Measurements from ENCODE around the gene ACYP1. TPM values are rescaled to one million over a fixed set of nuclear protein-coding genes. Genes with fewer than 3 reads are reported as not detected.
A peak's percentile ranks its signal among the peaks of the same experiment; 100 is the strongest.

ACYP1 gene
- total RNA-seq, 1 donor from 2014 or later, result 15.3 TPM

GRCh38 chr14:75025876-75026275, 37.9 kb downstream of the ACYP1 start:
- no peaks in the 10 kb centered on the region for H3K9me3 ChIP-seq
- no peak overlapping the region for H3K4me3 ChIP-seq
- peak overlapping the region; percentile 37 for H3K27ac ChIP-seq
- intact Hi-C loops (cut with DNase I), result no loop called here
- TF ChIP-seq, protein P1, sequence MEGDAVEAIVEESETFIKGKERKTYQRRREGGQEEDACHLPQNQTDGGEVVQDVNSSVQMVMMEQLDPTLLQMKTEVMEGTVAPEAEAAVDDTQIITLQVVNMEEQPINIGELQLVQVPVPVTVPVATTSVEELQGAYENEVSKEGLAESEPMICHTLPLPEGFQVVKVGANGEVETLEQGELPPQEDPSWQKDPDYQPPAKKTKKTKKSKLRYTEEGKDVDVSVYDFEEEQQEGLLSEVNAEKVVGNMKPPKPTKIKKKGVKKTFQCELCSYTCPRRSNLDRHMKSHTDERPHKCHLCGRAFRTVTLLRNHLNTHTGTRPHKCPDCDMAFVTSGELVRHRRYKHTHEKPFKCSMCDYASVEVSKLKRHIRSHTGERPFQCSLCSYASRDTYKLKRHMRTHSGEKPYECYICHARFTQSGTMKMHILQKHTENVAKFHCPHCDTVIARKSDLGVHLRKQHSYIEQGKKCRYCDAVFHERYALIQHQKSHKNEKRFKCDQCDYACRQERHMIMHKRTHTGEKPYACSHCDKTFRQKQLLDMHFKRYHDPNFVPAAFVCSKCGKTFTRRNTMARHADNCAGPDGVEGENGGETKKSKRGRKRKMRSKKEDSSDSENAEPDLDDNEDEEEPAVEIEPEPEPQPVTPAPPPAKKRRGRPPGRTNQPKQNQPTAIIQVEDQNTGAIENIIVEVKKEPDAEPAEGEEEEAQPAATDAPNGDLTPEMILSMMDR (IDR thresholded peaks at IDR 0.05), result no peak
- H3K4me1 ChIP-seq, result no peaks in the 10 kb centered on the region
- H3K27me3 ChIP-seq, result no peaks in the 10 kb centered on the region
- H3K36me3 ChIP-seq, result peaks cover 75% of the 10 kb centered on the region
- ATAC-seq, result no peak
- DNase-seq, result no peak

GRCh38 chr14:75025082-75025481, 38.7 kb downstream of the ACYP1 start:
- Histone ChIP-seq H3K27ac (peak overlapping the region; percentile 37), H3K4me1 (no peaks in the 10 kb centered on the region), H3K4me3 (no peak overlapping the region), H3K9me3 (no peaks in the 10 kb centered on the region), H3K27me3 (no peaks in the 10 kb centered on the region), H3K36me3 (peaks cover 75% of the 10 kb centered on the region)
- intact Hi-C loops (cut with DNase I), result no loop called here
- no peak for DNase-seq
- TF ChIP-seq, protein P1 (IDR thresholded peaks at IDR 0.05), result no peak
- ATAC-seq, result peak; percentile 81

- Histone ChIP-seq H3K4me3 (no peak overlapping the region), H3K27ac (no peak overlapping the region), H3K27me3 (no peaks in the 10 kb centered on the region), H3K4me1 (no peaks in the 10 kb centered on the region), H3K9me3 (no peaks in the 10 kb centered on the region), H3K36me3 (peaks cover 84% of the 10 kb centered on the region)
- DNase-seq (no peak), ATAC-seq (no peak)
- intact Hi-C loops (cut with DNase I), result no loop called here
- TF ChIP-seq, protein P1 (IDR thresholded peaks at IDR 0.05), result no peak
These were observed 40.7 kb downstream of the ACYP1 start for GRCh38 chr14:75023108-75023507.

DNA sequence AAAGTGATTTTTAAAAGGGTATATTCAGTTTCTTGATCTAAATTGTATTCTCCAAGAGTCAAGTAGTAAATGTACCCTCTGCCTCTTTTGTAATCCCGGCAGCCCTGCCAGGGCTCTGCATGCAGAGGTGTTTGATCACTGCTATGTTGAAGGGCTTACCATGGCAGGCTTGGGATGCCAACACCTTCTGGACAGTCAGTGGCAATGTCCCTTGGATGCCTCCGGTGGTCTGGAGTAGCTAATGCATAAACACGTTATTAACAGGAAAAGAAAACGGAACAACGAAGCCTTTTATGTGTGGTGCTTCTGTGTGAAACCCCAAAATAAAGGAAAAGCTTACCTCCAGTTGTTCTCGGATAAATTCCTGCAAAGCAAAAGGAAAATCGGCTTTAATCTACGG, 41.2 kb downstream of the ACYP1 start:
- Histone ChIP-seq H3K9me3 (no peaks in the 10 kb centered on the region), H3K27me3 (no peaks in the 10 kb centered on the region), H3K36me3 (peaks cover 89% of the 10 kb centered on the region), H3K4me3 (no peak overlapping the region), H3K4me1 (no peaks in the 10 kb centered on the region), H3K27ac (no peak overlapping the region)
- intact Hi-C loops (cut with DNase I), result no loop called here
- TF ChIP-seq, protein P1 (IDR thresholded peaks at IDR 0.05), result peak; percentile 24
- ATAC-seq (peak; percentile 69), DNase-seq (no peak)

GRCh38 chr14:75018694-75019093, 45.1 kb downstream of the ACYP1 start:
- intact Hi-C loops (cut with DNase I), result no loop called here
- Histone ChIP-seq H3K4me3 (no peak overlapping the region), H3K4me1 (no peaks in the 10 kb centered on the region), H3K9me3 (no peaks in the 10 kb centered on the region), H3K27me3 (no peaks in the 10 kb centered on the region), H3K36me3 (peaks cover 97% of the 10 kb centered on the region), H3K27ac (no peak overlapping the region)
- DNase-seq, result no peak
- TF ChIP-seq, protein P1 (IDR thresholded peaks at IDR 0.05), result no peak
- ATAC-seq, result no peak

GRCh38 chr14:75016815-75017214, 47.0 kb downstream of the ACYP1 start:
- Histone ChIP-seq H3K27ac (no peak overlapping the region), H3K36me3 (peaks cover 98% of the 10 kb centered on the region), H3K4me3 (no peak overlapping the region), H3K9me3 (no peaks in the 10 kb centered on the region), H3K4me1 (no peaks in the 10 kb centered on the region), H3K27me3 (no peaks in the 10 kb centered on the region)
- intact Hi-C loops (cut with DNase I), result no loop called here
- no peak for DNase-seq
- ATAC-seq, result no peak
- TF ChIP-seq, protein P1 (IDR thresholded peaks at IDR 0.05), result no peak

Data from upper lobe of right lung (tissue), 1 donor.